GM06990 (cell line): Measurements from ENCODE around the gene ERVW-1.
A peak's percentile ranks its signal among the peaks of the same experiment; 100 is the strongest.
"Not testable (repeated sequence)": the region's sequence is repeated elsewhere in the genome, so short reads cannot be mapped to it uniquely, and the experiment has no call there.

Experiments
- DNase-seq: peaks from one replicate; pipeline ENCODE4 v3.0.0-alpha.2; 2011; ENCODE audit not compliant: insufficient read length; ENCODE audit errors: extremely low read depth
- H3K27me3 ChIP-seq: replicated peaks from 2 replicates; pipeline ENCODE4 v1.6.0; 2011; ENCODE audit warnings: low read length; ENCODE audit not compliant: control insufficient read depth, insufficient read depth
- H3K36me3 ChIP-seq: 2 replicates; pipeline ENCODE4 v1.5.1; 2011; ENCODE audit warnings: low read length; ENCODE audit not compliant: control insufficient read depth, insufficient read depth
- H3K4me3 ChIP-seq: replicated peaks from 2 replicates; pipeline ENCODE4 v1.5.1; 2011; ENCODE audit warnings: low read depth, mild to moderate bottlenecking, control low read depth, low read length
- CTCF ChIP-seq: IDR thresholded peaks from 2 replicates; pipeline ENCODE4 v1.5.1; 2011; ENCODE audit warnings: low read length, control low read depth, mild to moderate bottlenecking, inconsistent platforms; ENCODE audit not compliant: insufficient read depth, poor library complexity, severe bottlenecking

ERVW-1 gene

GRCh38 chr7:92448205-92448747 lies 29.5 kb downstream of the ERVW-1 start:
- Histone ChIP-seq H3K4me3 (peak overlapping the region; percentile 95), H3K27me3 (no peaks in the 10 kb centered on the region), H3K36me3 (peaks cover 5% of the 10 kb centered on the region)
- DNase-seq: no peak
- TF ChIP-seq CTCF: peak; percentile 48

GRCh38 chr7:92447345-92448204 lies 30.2 kb downstream of the ERVW-1 start, which contains the start of gene GATAD1:
Gene GATAD1, plus strand, starts transcription at chr7:92447482. Its CDS starts 248 bp downstream, at chr7:92447730.
- Histone ChIP-seq H3K36me3 (peaks cover 5% of the 10 kb centered on the region), H3K4me3 (peak within 1 kb of the TSS; percentile 95), H3K27me3 (no peaks in the 10 kb centered on the region)
- TF ChIP-seq CTCF: peak; percentile 88
- peak; percentile 84 for DNase-seq

- H3K36me3 ChIP-seq: peaks cover under 1% of the 10 kb centered on the region
- H3K27me3 ChIP-seq: no peaks in the 10 kb centered on the region
- H3K4me3 ChIP-seq: peak overlapping the region; percentile 95
- TF ChIP-seq CTCF: no peak
- no peak for DNase-seq
These were observed 30.8 kb downstream of the ERVW-1 start for GRCh38 chr7:92446869-92447344.

GRCh38 chr7:92442720-92443119 lies 35.0 kb downstream of the ERVW-1 start:
- not testable (repeated sequence) for H3K27me3 ChIP-seq, H3K36me3 ChIP-seq, H3K4me3 ChIP-seq, DNase-seq

- Histone ChIP-seq H3K27me3 (no peaks in the 10 kb centered on the region), H3K36me3 (no peaks in the 10 kb centered on the region), H3K4me3 (no peak overlapping the region)
- TF ChIP-seq CTCF: no peak
- no peak for DNase-seq
These were observed 39.7 kb downstream of the ERVW-1 start for GRCh38 chr7:92437956-92438491.
